CD4-positive, alpha-beta T cell treated with Interleukin-1 beta for 1 hour (primary cell): Measurements from ENCODE around the gene SNTG2.

Experiments used
- DNase-seq, 2 donors: peaks; one replicate each; pipeline ENCODE4 v3.0.0-alpha.2; 2020 to 2022

The SNTG2 gene

DNA sequence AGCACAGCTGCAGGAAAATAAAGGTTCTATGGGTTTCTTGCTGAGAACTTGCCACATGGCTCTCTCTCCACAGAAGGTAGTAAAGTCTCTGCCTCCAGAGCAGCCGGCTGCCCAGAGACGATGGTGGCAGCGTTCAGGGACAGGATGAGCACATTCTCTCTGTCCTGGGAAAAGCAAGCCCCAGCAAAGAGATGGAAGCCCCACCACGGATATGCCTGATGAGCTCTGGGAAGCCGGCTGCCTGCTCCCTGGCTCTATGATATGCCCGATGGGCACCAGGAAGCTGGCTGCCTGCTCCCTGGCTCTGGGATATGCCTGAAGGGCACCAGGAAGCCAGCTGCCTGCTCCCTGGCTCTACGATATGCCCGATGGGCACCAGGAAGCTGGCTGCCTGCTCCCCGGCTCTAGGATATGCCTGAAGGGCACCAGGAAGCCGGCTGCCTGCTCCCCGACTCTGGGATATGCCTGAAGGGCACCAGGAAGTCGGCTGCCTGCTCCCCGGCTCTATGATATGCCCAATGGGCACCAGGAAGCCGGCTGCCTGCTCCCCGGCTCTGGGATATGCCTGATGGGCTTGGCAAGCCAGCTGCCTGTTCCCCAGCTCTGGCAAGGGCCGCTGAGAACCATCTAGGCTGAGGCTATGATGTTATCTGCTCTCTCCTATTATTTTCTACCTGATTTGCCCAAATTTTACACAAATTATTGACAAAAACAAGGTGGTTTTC lies 21.5 kb upstream of the SNTG2 start:
- DNase-seq, result no peak

GRCh38 chr2:929925-930324 lies 20.7 kb upstream of the SNTG2 start:
- no peak for DNase-seq

GRCh38 chr2:930935-931334 lies 19.7 kb upstream of the SNTG2 start:
- DNase-seq, result no peak

- no peak for DNase-seq
Measured at GRCh38 chr2:932320-933115, 18.1 kb upstream of the SNTG2 start.

- DNase-seq, result no peak
Measured at GRCh38 chr2:933734-934295, 16.8 kb upstream of the SNTG2 start.

DNA sequence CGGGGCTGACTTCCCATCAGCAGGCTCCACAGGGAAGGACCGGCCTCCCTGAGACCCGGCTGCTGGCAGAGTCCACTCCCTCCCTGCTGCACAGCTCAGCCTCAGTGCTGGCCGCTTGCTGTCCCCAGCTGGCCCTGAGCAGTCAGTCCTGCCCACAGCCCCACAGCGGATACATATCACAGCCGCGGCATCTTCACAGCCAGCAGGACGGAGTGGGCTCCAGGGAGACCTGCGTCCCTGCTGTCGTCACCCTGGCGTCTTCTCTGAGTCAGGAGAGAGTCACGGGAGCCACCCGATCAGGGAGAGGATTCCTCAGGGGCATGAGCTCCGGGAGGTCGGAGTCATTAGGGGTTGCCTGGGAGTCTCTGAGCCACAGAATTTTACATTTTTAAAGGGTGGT lies 13.1 kb upstream of the SNTG2 start:
- DNase-seq, result no peak

- no peak for DNase-seq
Measured at GRCh38 chr2:938181-939005, 12.3 kb upstream of the SNTG2 start.

- DNase-seq, result no peak
Measured at GRCh38 chr2:939936-940601, 10.6 kb upstream of the SNTG2 start.

GRCh38 chr2:941871-942270 lies 8.8 kb upstream of the SNTG2 start:
- no peak for DNase-seq

DNA sequence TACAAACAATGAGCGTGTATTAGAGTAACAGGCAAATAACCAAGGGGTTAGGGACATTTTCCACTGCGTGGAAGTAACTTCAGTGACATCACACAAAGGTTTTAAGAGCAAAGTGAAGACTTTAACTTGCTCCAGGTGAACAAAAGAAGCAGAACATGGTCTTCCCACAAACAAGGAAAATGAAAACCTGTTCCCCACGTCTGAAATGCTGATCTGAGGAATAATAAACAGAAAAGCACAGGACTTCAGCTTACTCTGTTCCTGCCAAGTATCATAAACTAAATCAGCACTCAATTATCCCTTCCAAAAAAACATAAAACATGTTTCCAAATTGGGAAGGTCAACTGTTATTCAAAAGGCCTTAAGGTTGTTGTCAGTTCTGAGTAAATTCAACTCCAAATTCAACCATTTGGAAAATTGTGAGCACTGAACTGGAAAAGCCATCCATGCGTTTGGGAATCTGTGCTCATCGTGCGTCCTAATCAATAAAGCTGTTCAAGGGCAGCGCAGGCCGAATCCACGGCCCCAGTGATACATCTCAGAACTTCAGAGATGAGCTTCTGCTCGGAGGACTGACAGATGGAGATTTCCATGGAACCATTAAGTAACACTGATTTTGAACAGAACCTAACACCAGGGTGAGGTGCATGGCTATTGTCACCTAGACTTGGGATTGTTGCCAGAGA lies 7.7 kb upstream of the SNTG2 start:
- no peak for DNase-seq

DNA sequence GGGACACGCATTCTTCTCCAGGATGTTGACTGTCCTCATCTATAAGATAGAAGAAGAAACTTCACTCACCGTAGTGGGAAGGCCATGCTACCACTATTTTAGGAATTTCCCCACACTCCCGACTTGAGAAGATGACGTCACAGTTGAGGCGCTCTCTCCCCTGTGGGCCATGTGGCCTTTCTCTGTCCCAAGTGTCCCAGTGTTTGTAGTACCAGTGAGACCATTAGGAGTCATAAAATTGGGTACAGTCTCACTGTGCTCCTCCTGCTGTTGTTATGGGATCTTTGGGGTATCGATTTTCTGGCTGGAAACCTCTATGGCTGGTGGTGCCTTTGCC lies 7.2 kb upstream of the SNTG2 start:
- no peak for DNase-seq

GRCh38 chr2:943821-944220 lies 6.8 kb upstream of the SNTG2 start:
- DNase-seq, result no peak

GRCh38 chr2:944693-945092 lies 6.0 kb upstream of the SNTG2 start:
- no peak for DNase-seq

- DNase-seq, result no peak
Measured at GRCh38 chr2:945104-945503, 5.5 kb upstream of the SNTG2 start.

- DNase-seq, result no peak
Measured at GRCh38 chr2:946073-946948, 4.3 kb upstream of the SNTG2 start.

DNA sequence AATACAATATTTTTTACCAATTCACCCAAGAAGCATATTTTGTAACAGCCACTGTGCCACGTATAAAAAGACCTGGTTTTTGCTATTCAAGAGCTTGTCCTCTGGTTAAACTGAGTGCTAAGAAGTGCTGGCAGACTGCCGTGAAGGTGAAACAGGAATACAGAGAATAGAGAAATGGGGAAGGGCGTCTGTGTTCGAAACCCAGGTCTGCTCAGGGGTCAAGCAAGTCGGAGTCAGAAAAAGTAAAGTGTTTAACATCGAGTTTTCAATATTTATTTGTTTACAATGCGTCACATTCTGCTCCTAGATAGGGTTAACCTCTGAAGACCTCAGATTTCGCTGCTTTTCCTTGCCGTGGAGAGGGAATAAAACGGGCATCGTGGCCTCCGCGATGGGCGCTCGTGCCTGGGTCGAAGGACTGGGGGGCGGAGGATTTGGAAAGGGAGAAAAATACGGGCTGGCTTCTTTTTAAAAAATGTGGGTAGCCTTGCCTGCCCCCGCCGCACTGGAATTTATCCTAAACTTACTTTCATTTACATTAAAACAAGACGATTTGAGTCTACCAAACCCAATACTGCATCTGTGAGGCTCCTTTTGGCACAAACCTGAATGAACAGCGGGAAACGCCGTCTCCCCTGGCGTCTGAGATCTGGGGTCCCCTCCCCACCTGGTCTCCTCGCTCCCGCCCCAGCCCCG lies 1.1 kb upstream of the SNTG2 start:
- no peak for DNase-seq

GRCh38 chr2:951224-952006 lies 766 bp downstream of the SNTG2 start:
- DNase-seq, result no peak

GRCh38 chr2:953408-953807 lies 2.8 kb downstream of the SNTG2 start:
- DNase-seq, result no peak

DNA sequence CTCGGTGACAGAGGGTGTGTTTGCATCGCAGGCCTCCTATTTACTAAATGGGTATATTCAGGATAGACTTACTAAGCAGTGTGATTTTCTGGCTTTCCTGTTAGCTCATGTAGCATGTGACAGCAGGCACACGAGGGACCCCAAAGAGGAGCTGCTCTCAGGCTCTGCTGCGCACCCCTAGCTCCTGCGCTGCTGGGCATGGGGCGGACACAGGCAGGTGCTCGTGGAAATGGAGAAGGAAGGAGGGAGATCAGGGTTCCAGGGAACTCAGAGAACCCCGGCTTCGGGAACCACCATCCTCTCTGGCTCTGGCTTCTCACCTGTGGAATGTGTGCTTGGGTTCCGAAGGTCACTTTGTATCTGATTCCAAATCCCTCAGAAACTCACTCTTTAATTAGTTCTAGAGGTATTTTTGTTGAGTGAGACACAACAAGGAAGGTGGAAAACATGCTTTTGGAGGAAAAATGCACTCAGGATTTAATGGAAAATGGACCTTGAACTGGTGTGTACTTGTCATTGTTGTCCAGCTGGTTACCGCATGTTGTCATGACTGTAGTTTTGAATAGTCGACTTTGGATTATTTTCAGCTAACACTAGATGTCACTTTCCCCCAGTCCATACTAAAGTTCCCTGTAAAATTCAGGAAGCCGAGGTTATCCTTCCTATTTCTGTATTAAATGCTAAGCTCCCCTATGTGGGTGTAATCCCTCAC lies 3.5 kb downstream of the SNTG2 start:
- DNase-seq, result no peak
